HL-60 (cell line): ENCODE data around the gene EIPR1.

Experiments
- DNase-seq, 2 experiments: peaks; one replicate each; pipeline ENCODE4 v3.0.0-alpha.2; 2010 to 2020; ENCODE audit warnings: low read depth in 1 of 2, low spot score in 1 of 2
- H3K27ac ChIP-seq: fragments of 250-450 bp; sonication (Bioruptor Pico); replicated peaks from 2 replicates; pipeline ENCODE4 v1.5.1; 2020; ENCODE audit warnings: mild to moderate bottlenecking, moderate library complexity
- H3K27me3 ChIP-seq: fragments of 250-450 bp; sonication (Bioruptor Pico); 2 replicates; pipeline ENCODE4 v1.5.1; 2021; ENCODE audit warnings: mild to moderate bottlenecking, moderate library complexity; ENCODE audit not compliant: insufficient read depth, poor library complexity, severe bottlenecking
- H3K4me3 ChIP-seq: replicated peaks from 2 replicates; pipeline ENCODE4 v1.5.1; 2011; ENCODE audit warnings: mild to moderate bottlenecking, control low read depth, low read length; ENCODE audit not compliant: insufficient read depth
- GABPA ChIP-seq: IDR thresholded peaks from 2 replicates; pipeline ENCODE4 v1.6.1; 2012; ENCODE audit warnings: low read depth
- POLR2AphosphoS5 ChIP-seq: IDR thresholded peaks from 2 replicates; pipeline ENCODE4 v1.6.1; 2012; ENCODE audit warnings: low read depth
- REST ChIP-seq: IDR thresholded peaks from 2 replicates; pipeline ENCODE4 v1.6.1; 2012; ENCODE audit warnings: low read depth; ENCODE audit not compliant: insufficient replicate concordance
- SPI1 ChIP-seq: IDR thresholded peaks from 2 replicates; pipeline ENCODE4 v1.6.1; 2012; ENCODE audit warnings: low read depth, mild to moderate bottlenecking, borderline replicate concordance
- TF ChIP-seq, protein P1 (sequence below): IDR thresholded peaks from one replicate; pipeline ENCODE4 v1.5.1; 2011; ENCODE audit warnings: low read length, control low read depth, inconsistent platforms; ENCODE audit not compliant: insufficient read depth

EIPR1 gene

DNA sequence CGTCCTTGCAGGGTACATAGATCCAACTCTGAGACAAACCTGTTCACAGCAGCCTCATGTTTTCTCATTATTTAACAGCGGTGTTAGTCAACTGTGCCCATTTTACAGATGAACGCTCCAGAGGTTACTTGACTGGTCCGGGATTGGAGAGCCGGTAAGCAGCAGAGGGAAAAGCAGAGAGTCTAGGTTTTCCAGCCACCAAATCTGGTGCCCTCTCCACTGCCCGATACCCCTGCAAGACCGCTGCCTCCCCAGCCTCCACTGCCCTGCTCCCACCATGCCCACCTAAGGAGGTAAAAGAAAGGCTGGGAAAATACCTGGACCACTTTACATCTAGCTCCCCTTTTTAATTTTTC is 51.5 kb downstream of the EIPR1 start:
- H3K27ac ChIP-seq = no peak overlapping the region
- H3K4me3 ChIP-seq = no peak overlapping the region
- H3K27me3 ChIP-seq = no peaks in the 10 kb centered on the region
- no peak for DNase-seq
- TF ChIP-seq, protein P1, sequence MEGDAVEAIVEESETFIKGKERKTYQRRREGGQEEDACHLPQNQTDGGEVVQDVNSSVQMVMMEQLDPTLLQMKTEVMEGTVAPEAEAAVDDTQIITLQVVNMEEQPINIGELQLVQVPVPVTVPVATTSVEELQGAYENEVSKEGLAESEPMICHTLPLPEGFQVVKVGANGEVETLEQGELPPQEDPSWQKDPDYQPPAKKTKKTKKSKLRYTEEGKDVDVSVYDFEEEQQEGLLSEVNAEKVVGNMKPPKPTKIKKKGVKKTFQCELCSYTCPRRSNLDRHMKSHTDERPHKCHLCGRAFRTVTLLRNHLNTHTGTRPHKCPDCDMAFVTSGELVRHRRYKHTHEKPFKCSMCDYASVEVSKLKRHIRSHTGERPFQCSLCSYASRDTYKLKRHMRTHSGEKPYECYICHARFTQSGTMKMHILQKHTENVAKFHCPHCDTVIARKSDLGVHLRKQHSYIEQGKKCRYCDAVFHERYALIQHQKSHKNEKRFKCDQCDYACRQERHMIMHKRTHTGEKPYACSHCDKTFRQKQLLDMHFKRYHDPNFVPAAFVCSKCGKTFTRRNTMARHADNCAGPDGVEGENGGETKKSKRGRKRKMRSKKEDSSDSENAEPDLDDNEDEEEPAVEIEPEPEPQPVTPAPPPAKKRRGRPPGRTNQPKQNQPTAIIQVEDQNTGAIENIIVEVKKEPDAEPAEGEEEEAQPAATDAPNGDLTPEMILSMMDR = no peak
- TF ChIP-seq GABPA (no peak), REST (no peak), POLR2AphosphoS5 (no peak), SPI1 (no peak)

DNA sequence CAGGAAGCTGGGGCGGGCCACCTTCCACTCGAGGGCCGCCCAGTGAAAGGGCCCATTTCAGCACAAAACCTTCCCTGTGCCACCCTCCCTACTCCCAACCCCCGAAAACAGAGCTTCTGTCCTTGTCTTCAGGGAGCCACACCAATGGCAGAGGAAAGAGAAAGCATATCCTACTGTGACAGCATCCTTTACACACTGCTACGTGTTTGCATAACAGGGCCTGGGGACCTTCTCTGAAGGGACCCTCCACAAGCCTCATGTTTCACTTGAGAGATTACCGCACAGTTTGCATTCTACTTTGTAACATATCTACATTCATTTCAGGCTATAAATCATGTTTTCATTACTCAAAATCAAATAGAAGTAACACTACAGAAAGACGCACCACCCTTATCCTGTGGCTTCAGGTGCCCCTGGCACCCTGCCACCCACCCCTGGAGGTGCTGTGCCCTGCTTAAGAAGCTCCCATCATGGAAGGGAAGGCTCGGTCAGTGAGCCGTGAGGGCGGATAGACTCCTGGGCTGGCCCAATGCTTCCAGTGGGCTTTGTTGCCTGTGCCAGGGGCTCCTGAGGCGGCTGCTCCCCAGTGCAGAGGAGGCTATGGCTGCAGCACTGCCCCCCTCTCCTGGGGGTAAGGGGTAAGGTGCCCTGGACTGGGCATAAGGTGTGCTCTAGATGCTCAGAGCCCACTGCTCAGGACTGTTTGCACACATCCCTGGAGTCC is 52.0 kb downstream of the EIPR1 start:
- no peak for TF ChIP-seq POLR2AphosphoS5
- no peaks in the 10 kb centered on the region for H3K27me3 ChIP-seq
- DNase-seq = no peak
- H3K4me3 ChIP-seq = no peak overlapping the region
- H3K27ac ChIP-seq = no peak overlapping the region

DNA sequence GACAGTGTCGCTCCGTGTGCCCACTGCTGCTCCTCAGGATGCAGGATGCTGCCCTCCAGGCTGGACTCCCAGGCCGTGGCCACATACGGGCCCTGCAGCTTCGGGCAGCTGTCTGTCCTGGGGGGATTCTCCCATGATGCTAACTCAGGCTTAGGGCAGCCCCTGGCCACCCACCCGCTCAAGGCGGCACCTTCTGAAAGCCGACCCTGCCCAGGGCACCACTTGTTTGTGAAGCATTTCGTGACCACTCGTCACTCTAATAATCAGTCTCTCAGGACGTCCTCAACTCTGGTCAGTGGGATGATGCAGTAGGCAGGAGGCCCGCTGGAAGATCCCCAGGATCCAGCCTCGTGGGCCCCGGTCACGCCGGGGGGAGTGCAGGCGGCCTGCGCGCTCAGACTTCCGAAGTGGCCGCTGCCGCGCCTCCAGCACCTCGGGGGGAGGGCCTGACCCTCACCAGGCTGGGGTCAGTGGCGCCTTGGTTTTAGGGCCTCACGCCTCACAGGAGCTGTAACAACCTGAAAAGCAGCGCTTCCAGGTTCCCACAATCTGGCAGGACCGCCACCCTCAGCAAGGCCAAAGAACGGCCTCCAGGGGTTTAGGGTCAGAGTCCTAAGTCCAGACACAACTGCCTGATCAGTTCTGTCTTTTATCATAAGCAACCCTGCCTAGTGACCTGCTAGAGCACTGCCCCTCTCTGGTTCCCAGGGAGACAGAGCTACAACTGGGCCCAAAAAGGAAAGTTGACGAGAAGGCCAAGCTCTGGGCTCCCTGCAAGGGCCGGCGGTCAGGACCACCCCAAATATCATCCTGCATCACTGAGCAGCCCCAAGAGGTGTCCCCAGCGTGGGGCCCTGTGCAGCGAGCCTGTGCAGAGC is 53.0 kb downstream of the EIPR1 start:
- no peaks in the 10 kb centered on the region for H3K27me3 ChIP-seq
- no peak overlapping the region for H3K4me3 ChIP-seq
- no peak for DNase-seq
- no peak overlapping the region for H3K27ac ChIP-seq
- no peak for TF ChIP-seq GABPA
- TF ChIP-seq, protein P1 = no peak
- TF ChIP-seq REST = no peak
- TF ChIP-seq SPI1 = no peak
- no peak for TF ChIP-seq POLR2AphosphoS5

- no peak overlapping the region for H3K27ac ChIP-seq
- no peaks in the 10 kb centered on the region for H3K27me3 ChIP-seq
- TF ChIP-seq GABPA = no peak
- TF ChIP-seq, protein P1 = no peak
- no peak for TF ChIP-seq REST
- no peak for TF ChIP-seq SPI1
- TF ChIP-seq POLR2AphosphoS5 = no peak
- H3K4me3 ChIP-seq = no peak overlapping the region
- DNase-seq = no peak
Observed at GRCh38 chr2:3324036-3324386, 53.6 kb downstream of the EIPR1 start.
